Peyer's patch (tissue), 4 donors: ENCODE results near the gene MYLK. TPM values are rescaled to one million over a fixed set of nuclear protein-coding genes. Genes with fewer than 3 reads are reported as not detected.

Source experiments
- DNase-seq, 3 donors: peaks; one replicate each; pipeline ENCODE4 v3.0.0-alpha.2; 2017 to 2019
- H3K27ac ChIP-seq, 4 donors: fragments of 200-600 bp; sonication (generic); one replicate each; pipeline ENCODE4 v1.5.1; 2016 to 2019
- H3K27me3 ChIP-seq, 2 donors: fragments of 200-600 bp; sonication (generic); one replicate each; pipeline ENCODE4 v1.5.1; 2019
- H3K36me3 ChIP-seq, 3 donors: fragments of 200-600 bp; sonication (generic); one replicate each; pipeline ENCODE4 v1.5.1; 2016 to 2019
- H3K4me1 ChIP-seq, 4 donors: fragments of 200-600 bp; sonication (generic); one replicate each; pipeline ENCODE4 v1.5.1; 2016 to 2019
- H3K4me3 ChIP-seq, 4 donors: fragments of 200-600 bp; sonication (generic); 1 replicate in 3 of 4; 2 replicates in 1 of 4; pipeline ENCODE4 v1.5.1; 2016 to 2019; ENCODE audit warnings: mild to moderate bottlenecking in 1 of 4
- H3K9me3 ChIP-seq, 4 donors: fragments of 200-600 bp; sonication (generic); one replicate each; pipeline ENCODE4 v1.5.1; 2016 to 2019; ENCODE audit warnings: mild to moderate bottlenecking in 1 of 4
- CTCF ChIP-seq, 6 experiments: fragments of 450-650 bp in 4 of 6; fragments of 200-600 bp in 2 of 6; sonication (generic) in 1 of 6; IDR thresholded peaks; one replicate each; pipeline ENCODE4 v1.5.1; 2017 to 2019; ENCODE audit warnings: antibody characterized with exemption in 6 of 6, mild to moderate bottlenecking in 3 of 6, moderate library complexity in 1 of 6
- POLR2A ChIP-seq, 2 donors: fragments of 450-650 bp; IDR thresholded peaks; one replicate each; pipeline ENCODE4 v1.5.1; 2017; ENCODE audit warnings: antibody characterized with exemption in 2 of 2, mild to moderate bottlenecking in 2 of 2, moderate library complexity in 2 of 2
- total RNA-seq, 4 donors: library from RNA; depleted of rRNA; stranded (reverse); fragments of >200 nt; gene quantifications; one replicate each; pipeline ENCODE4 v1.1.0, GENCODE V29; 2016

MYLK gene
- total RNA-seq, 4 donors from 2014 or later = 81.3 to 117 (median 94.1) TPM

GRCh38 chr3:123652342-123652984 is 231.7 kb downstream of the MYLK start:
- peak; percentile 31 to 85 (median 84) for DNase-seq
- Histone ChIP-seq H3K27me3 (no peaks in the 10 kb centered on the region), H3K4me3 (no peak overlapping the region), H3K4me1 (peaks cover 0 to 27% (median 2%) of the 10 kb centered on the region in 4 donors), H3K27ac (peak overlapping the region; percentile 3 to 81 (median 68)), H3K9me3 (no peaks in the 10 kb centered on the region), H3K36me3 (peaks cover 0 to 37% (median 0%) of the 10 kb centered on the region in 3 donors)
- TF ChIP-seq POLR2A (IDR thresholded peaks at IDR 0.05) = no peak
- TF ChIP-seq CTCF (IDR thresholded peaks at IDR 0.05) = peak in 5 of 6 experiments; percentile 6 to 91 (median 84)

GRCh38 chr3:123651449-123652341 is 232.4 kb downstream of the MYLK start:
- Histone ChIP-seq H3K9me3 (no peaks in the 10 kb centered on the region), H3K27ac (peak overlapping the region in 1 of 4 donors; percentile 36), H3K27me3 (no peaks in the 10 kb centered on the region), H3K4me3 (no peak overlapping the region), H3K36me3 (peaks cover 0 to 45% (median 0%) of the 10 kb centered on the region in 3 donors), H3K4me1 (peaks cover 0 to 22% (median 2%) of the 10 kb centered on the region in 4 donors)
- TF ChIP-seq POLR2A (IDR thresholded peaks at IDR 0.05) (no peak), CTCF (IDR thresholded peaks at IDR 0.05) (peak in 1 of 6 experiments; percentile 3)
- DNase-seq = no peak

GRCh38 chr3:123650101-123650500 is 234.0 kb downstream of the MYLK start:
- H3K9me3 ChIP-seq = no peaks in the 10 kb centered on the region
- peaks cover 0 to 61% (median 0%) of the 10 kb centered on the region in 3 donors for H3K36me3 ChIP-seq
- no peak overlapping the region for H3K4me3 ChIP-seq
- peak in 1 of 3 donors; percentile 31 for DNase-seq
- TF ChIP-seq CTCF (IDR thresholded peaks at IDR 0.05) = no peak
- TF ChIP-seq POLR2A (IDR thresholded peaks at IDR 0.05) = no peak
- H3K4me1 ChIP-seq = peaks cover 0 to 22% (median 2%) of the 10 kb centered on the region in 4 donors
- no peaks in the 10 kb centered on the region for H3K27me3 ChIP-seq
- H3K27ac ChIP-seq = peak overlapping the region in 1 of 4 donors; percentile 36

- no peaks in the 10 kb centered on the region for H3K9me3 ChIP-seq
- DNase-seq = peak in 1 of 3 donors; percentile 11
- peaks cover 0 to 61% (median 0%) of the 10 kb centered on the region in 3 donors for H3K36me3 ChIP-seq
- no peaks in the 10 kb centered on the region for H3K27me3 ChIP-seq
- no peak for TF ChIP-seq POLR2A (IDR thresholded peaks at IDR 0.05)
- TF ChIP-seq CTCF (IDR thresholded peaks at IDR 0.05) = no peak
- peak overlapping the region in 1 of 4 donors; percentile 36 for H3K27ac ChIP-seq
- no peak overlapping the region for H3K4me3 ChIP-seq
- H3K4me1 ChIP-seq = peaks cover 0 to 16% (median 2%) of the 10 kb centered on the region in 4 donors
These were observed 235.3 kb downstream of the MYLK start for GRCh38 chr3:123648696-123649405.

GRCh38 chr3:123644358-123644757 is 239.8 kb downstream of the MYLK start:
- peak overlapping the region in 1 of 4 donors; percentile 45 for H3K27ac ChIP-seq
- no peaks in the 10 kb centered on the region for H3K4me1 ChIP-seq
- TF ChIP-seq CTCF (IDR thresholded peaks at IDR 0.05) (no peak), POLR2A (IDR thresholded peaks at IDR 0.05) (no peak)

More at GRCh38 chr3:123644358-123644757, 239.8 kb downstream of the MYLK start:
- peak in 1 of 3 donors; percentile 15 for DNase-seq
- Histone ChIP-seq H3K36me3 (peaks cover 0 to 44% (median 0%) of the 10 kb centered on the region in 3 donors), H3K27me3 (no peaks in the 10 kb centered on the region), H3K9me3 (no peaks in the 10 kb centered on the region), H3K4me3 (no peak overlapping the region)
